ENCODE data around the gene RPL34.

DNA sequence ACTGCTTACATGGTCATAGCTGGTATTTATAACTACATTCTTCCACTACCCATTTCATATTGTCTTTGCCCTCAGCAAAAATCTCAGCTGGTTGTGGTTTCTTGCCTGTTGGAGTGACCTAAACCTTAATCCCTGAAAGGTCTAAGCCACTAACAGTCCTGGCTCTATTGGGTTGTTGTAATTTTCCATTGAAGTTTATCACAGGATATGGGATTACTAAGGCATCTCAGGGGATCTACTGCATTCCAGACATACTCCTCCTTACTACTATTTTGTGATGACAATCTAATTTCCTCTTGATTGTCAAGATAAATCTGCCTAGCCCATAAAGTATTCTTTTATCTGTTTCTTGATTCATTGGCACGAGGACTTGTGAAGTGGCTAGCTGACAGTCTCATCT, 23.9 kb downstream of the RPL34 start:
- TF ChIP-seq POLR2A (IDR thresholded peaks at IDR 0.05; ENCODE audit: low read depth, low read length) = no peak
- no peak for TF ChIP-seq RCOR1 (IDR thresholded peaks at IDR 0.05; ENCODE audit: insufficient replicate concordance, low read length)
- TF ChIP-seq, protein P1, sequence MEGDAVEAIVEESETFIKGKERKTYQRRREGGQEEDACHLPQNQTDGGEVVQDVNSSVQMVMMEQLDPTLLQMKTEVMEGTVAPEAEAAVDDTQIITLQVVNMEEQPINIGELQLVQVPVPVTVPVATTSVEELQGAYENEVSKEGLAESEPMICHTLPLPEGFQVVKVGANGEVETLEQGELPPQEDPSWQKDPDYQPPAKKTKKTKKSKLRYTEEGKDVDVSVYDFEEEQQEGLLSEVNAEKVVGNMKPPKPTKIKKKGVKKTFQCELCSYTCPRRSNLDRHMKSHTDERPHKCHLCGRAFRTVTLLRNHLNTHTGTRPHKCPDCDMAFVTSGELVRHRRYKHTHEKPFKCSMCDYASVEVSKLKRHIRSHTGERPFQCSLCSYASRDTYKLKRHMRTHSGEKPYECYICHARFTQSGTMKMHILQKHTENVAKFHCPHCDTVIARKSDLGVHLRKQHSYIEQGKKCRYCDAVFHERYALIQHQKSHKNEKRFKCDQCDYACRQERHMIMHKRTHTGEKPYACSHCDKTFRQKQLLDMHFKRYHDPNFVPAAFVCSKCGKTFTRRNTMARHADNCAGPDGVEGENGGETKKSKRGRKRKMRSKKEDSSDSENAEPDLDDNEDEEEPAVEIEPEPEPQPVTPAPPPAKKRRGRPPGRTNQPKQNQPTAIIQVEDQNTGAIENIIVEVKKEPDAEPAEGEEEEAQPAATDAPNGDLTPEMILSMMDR (conservative IDR thresholded peaks at IDR 0.05; ENCODE audit: low read depth, low read length) = no peak
- TF ChIP-seq RAD21 (IDR thresholded peaks at IDR 0.05; ENCODE audit: low read length) = no peak
- TF ChIP-seq CEBPB (IDR thresholded peaks at IDR 0.05; ENCODE audit: low read depth, low read length) = no peak
- TF ChIP-seq BHLHE40 (IDR thresholded peaks at IDR 0.05; ENCODE audit: low read depth, low read length) = no peak
- TF ChIP-seq, protein P2, sequence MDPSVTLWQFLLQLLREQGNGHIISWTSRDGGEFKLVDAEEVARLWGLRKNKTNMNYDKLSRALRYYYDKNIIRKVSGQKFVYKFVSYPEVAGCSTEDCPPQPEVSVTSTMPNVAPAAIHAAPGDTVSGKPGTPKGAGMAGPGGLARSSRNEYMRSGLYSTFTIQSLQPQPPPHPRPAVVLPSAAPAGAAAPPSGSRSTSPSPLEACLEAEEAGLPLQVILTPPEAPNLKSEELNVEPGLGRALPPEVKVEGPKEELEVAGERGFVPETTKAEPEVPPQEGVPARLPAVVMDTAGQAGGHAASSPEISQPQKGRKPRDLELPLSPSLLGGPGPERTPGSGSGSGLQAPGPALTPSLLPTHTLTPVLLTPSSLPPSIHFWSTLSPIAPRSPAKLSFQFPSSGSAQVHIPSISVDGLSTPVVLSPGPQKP (IDR thresholded peaks at IDR 0.05; ENCODE audit: borderline replicate concordance, low read depth, low read length) = no peak
- no peak for TF ChIP-seq MAFK (IDR thresholded peaks at IDR 0.05; ENCODE audit: low read depth, low read length)
- no peak for TF ChIP-seq NFE2L2 (IDR thresholded peaks at IDR 0.05; ENCODE audit: low read depth, low read length)
- TF ChIP-seq, protein P3, sequence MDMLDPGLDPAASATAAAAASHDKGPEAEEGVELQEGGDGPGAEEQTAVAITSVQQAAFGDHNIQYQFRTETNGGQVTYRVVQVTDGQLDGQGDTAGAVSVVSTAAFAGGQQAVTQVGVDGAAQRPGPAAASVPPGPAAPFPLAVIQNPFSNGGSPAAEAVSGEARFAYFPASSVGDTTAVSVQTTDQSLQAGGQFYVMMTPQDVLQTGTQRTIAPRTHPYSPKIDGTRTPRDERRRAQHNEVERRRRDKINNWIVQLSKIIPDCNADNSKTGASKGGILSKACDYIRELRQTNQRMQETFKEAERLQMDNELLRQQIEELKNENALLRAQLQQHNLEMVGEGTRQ (IDR thresholded peaks at IDR 0.05; ENCODE audit: low read depth, low read length) = no peak

All from IMR-90 (cell line).